H9 (cell line): Measurements from ENCODE around the gene ZFP37. TPM values are rescaled to one million over a fixed set of nuclear protein-coding genes. Genes with fewer than 3 reads are reported as not detected.

Experiments used
- DNase-seq: peaks from one replicate; pipeline ENCODE4 v3.0.0-alpha.2; 2017
- H2AFZ ChIP-seq: one replicate; pipeline ENCODE4 v1.6.1; 2013; ENCODE audit warnings: mild to moderate bottlenecking, low read length, control low read depth, moderate library complexity
- H2AK5ac ChIP-seq: 2 replicates; pipeline ENCODE4 v1.6.1; 2013; ENCODE audit warnings: low read length, control low read depth, mixed read lengths; ENCODE audit not compliant: insufficient read length
- H2BK120ac ChIP-seq: one replicate; pipeline ENCODE4 v1.6.1; 2013; ENCODE audit warnings: low read depth, mild to moderate bottlenecking, low read length, control low read depth, inconsistent platforms; ENCODE audit not compliant: poor library complexity, severe bottlenecking
- H2BK12ac ChIP-seq: 2 replicates; pipeline ENCODE4 v1.6.1; 2013; ENCODE audit warnings: low read length, control low read depth, mixed read lengths, low read depth; ENCODE audit not compliant: insufficient read length
- H2BK15ac ChIP-seq: 2 replicates; pipeline ENCODE4 v1.6.1; 2013; ENCODE audit warnings: low read depth, low read length, control low read depth
- H2BK20ac ChIP-seq: one replicate; pipeline ENCODE4 v1.6.1; 2013; ENCODE audit warnings: low read depth, mild to moderate bottlenecking, low read length, control low read depth, inconsistent platforms; ENCODE audit not compliant: poor library complexity, severe bottlenecking
- H2BK5ac ChIP-seq: 2 replicates; pipeline ENCODE4 v1.6.1; 2013; ENCODE audit warnings: low read length, control low read depth, mixed read lengths; ENCODE audit not compliant: insufficient read length
- H3K14ac ChIP-seq: 2 replicates; pipeline ENCODE4 v1.6.1; 2013; ENCODE audit warnings: low read length, control low read depth; ENCODE audit not compliant: insufficient read depth
- H3K18ac ChIP-seq: 2 replicates; pipeline ENCODE4 v1.6.1; 2013; ENCODE audit warnings: low read depth, mild to moderate bottlenecking, mixed read lengths, low read length, control low read depth; ENCODE audit not compliant: insufficient read length
- H3K23ac ChIP-seq: 2 replicates; pipeline ENCODE4 v1.6.1; 2013; ENCODE audit warnings: low read length, control low read depth, mixed read lengths, low read depth; ENCODE audit not compliant: insufficient read length
- H3K23me2 ChIP-seq: 2 replicates; pipeline ENCODE4 v1.6.1; 2013; ENCODE audit warnings: low read depth, mild to moderate bottlenecking, mixed read lengths, low read length, control low read depth; ENCODE audit not compliant: insufficient read length, poor library complexity, severe bottlenecking
- H3K27ac ChIP-seq: 2 replicates; pipeline ENCODE4 v1.5.1; 2013; ENCODE audit warnings: low read length, control low read depth, mixed read lengths, low read depth; ENCODE audit not compliant: insufficient read length
- H3K27me3 ChIP-seq: 2 replicates; pipeline ENCODE4 v1.6.1; 2013; ENCODE audit warnings: low read length, control low read depth, inconsistent platforms; ENCODE audit not compliant: insufficient read depth
- H3K4ac ChIP-seq: 2 replicates; pipeline ENCODE4 v1.6.1; 2013; ENCODE audit warnings: low read depth, mild to moderate bottlenecking, control low read depth, inconsistent platforms, low read length, moderate library complexity
- H3K4me1 ChIP-seq: 2 replicates; pipeline ENCODE4 v1.6.1; 2013; ENCODE audit warnings: low read length, control low read depth, inconsistent platforms; ENCODE audit not compliant: insufficient read depth
- H3K4me2 ChIP-seq: 2 replicates; pipeline ENCODE4 v1.6.1; 2013; ENCODE audit warnings: low read length, control low read depth, mixed read lengths; ENCODE audit not compliant: insufficient read length, insufficient read depth
- H3K56ac ChIP-seq: 2 replicates; pipeline ENCODE4 v1.6.1; 2013; ENCODE audit warnings: low read depth, mild to moderate bottlenecking, mixed read lengths, low read length, control low read depth; ENCODE audit not compliant: insufficient read length
- H3K79me1 ChIP-seq: 2 replicates; pipeline ENCODE4 v1.6.1; 2013; ENCODE audit warnings: low read depth, mild to moderate bottlenecking, moderate library complexity, low read length, control low read depth, inconsistent platforms; ENCODE audit not compliant: insufficient read depth, poor library complexity, severe bottlenecking
- H3K79me2 ChIP-seq: 2 replicates; pipeline ENCODE4 v1.6.1; 2013; ENCODE audit warnings: low read length, control low read depth, inconsistent platforms; ENCODE audit not compliant: insufficient read depth
- H3K9ac ChIP-seq: 2 replicates; pipeline ENCODE4 v1.6.1; 2013; ENCODE audit warnings: low read length, control low read depth, mixed read lengths; ENCODE audit not compliant: insufficient read length; ENCODE audit errors: extremely low read depth
- H3K9me3 ChIP-seq: one replicate; pipeline ENCODE4 v1.6.1; 2013; ENCODE audit warnings: low read depth, low read length, inconsistent platforms; ENCODE audit not compliant: control insufficient read depth
- H3T11ph ChIP-seq: one replicate; pipeline ENCODE4 v1.6.1; 2013; ENCODE audit warnings: mild to moderate bottlenecking, low read length, control low read depth, inconsistent platforms
- H4K20me1 ChIP-seq: one replicate; pipeline ENCODE4 v1.6.1; 2013; ENCODE audit not compliant: control insufficient read depth, insufficient read length, insufficient read depth
- H4K5ac ChIP-seq: 2 replicates; pipeline ENCODE4 v1.6.1; 2013; ENCODE audit warnings: low read depth, mild to moderate bottlenecking, mixed read lengths, low read length, control low read depth; ENCODE audit not compliant: insufficient read length
- H4K8ac ChIP-seq: replicated peaks from 2 replicates; pipeline ENCODE4 v1.6.1; 2013; ENCODE audit warnings: low read length, control low read depth, mixed read lengths, low read depth; ENCODE audit not compliant: insufficient read length
- H4K91ac ChIP-seq: 2 replicates; pipeline ENCODE4 v1.6.1; 2013; ENCODE audit warnings: low read depth, mild to moderate bottlenecking, moderate library complexity, mixed read lengths, low read length, control low read depth; ENCODE audit not compliant: insufficient read length
- H3K27ac Mint-ChIP-seq, 3 experiments: 2 replicates in 2 of 3; 3 replicates in 1 of 3; pipeline ENCODE4 v1.8.0; 2020 to 2021; ENCODE audit warnings: mixed read lengths in 3 of 3, mild to moderate bottlenecking in 1 of 3, moderate library complexity in 1 of 3
- H3K27me3 Mint-ChIP-seq: 2 replicates; pipeline ENCODE4 v1.8.0; 2021; ENCODE audit warnings: low read depth, mild to moderate bottlenecking, moderate library complexity, mixed read lengths
- H3K36me3 Mint-ChIP-seq, 3 experiments: 2 replicates in 2 of 3; 3 replicates in 1 of 3; pipeline ENCODE4 v1.8.0; 2020 to 2021; ENCODE audit warnings: low read depth in 3 of 3, mixed read lengths in 3 of 3; ENCODE audit not compliant: insufficient read depth in 1 of 3
- H3K4me1 Mint-ChIP-seq, 2 experiments: 2 replicates each; pipeline ENCODE4 v1.8.0; 2020; ENCODE audit warnings: mixed read lengths in 2 of 2
- H3K4me3 Mint-ChIP-seq, 2 experiments: 2 replicates in 1 of 2; 3 replicates in 1 of 2; pipeline ENCODE4 v1.8.0; 2020 to 2021; ENCODE audit warnings: mild to moderate bottlenecking in 2 of 2, mixed read lengths in 2 of 2, moderate library complexity in 1 of 2
- H3K9me3 Mint-ChIP-seq, 2 experiments: 2 replicates in 1 of 2; 3 replicates in 1 of 2; pipeline ENCODE4 v1.8.0; 2020; ENCODE audit warnings: mild to moderate bottlenecking in 2 of 2, mixed read lengths in 2 of 2, moderate library complexity in 1 of 2
- CTCF ChIP-seq: fragments of 200-600 bp; sonication (generic); conservative IDR thresholded peaks from 3 replicates; pipeline ENCODE4 v1.8.0; 2021; ENCODE audit warnings: antibody characterized with exemption, mild to moderate bottlenecking
- WGBS: extraction: QIAGEN DNeasy Blood & Tissue Kit; methylation state at CpG from one replicate; pipeline ENCODE4 v1.1.7; 2013; ENCODE audit warnings: missing lambda C conversion rate, low lambda C conversion rate, mixed read lengths; ENCODE audit not compliant: insufficient read length; ENCODE audit errors: extremely low coverage; 5-methylcytosine and 5-hydroxymethylcytosine counted together
- total RNA-seq: library from RNA; stranded (reverse); gene quantifications from 2 replicates; pipeline ENCODE4 v1.2.1, GENCODE V29; 2021

The ZFP37 gene
- total RNA-seq, 1 experiment from 2014 or later: 5.1 TPM

DNA sequence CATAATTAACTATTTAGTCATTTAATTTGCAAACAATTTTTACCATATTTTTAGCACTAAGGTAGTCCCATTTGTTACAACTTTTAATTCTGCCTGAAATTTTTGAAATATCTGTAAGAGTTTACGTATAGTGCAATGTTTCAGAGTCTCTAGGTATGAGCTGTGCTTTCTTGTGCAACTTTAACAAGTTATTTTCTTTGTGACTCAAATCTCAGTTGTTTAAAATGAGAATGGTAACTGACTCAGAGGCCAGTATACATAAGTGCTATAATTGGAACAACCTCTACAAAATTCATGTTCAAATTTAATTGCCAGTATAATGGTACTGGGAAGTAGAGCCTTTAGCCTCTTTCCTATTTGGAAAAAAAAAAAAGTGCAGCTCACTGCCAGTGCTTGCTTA is 30.3 kb downstream of the ZFP37 start:
- Histone ChIP-seq H3T11ph (no peak overlapping the region), H2AK5ac (no peak overlapping the region), H2BK15ac (no peak overlapping the region), H4K8ac (no peak overlapping the region), H3K56ac (no peak overlapping the region), H3K4ac (no peak overlapping the region), H2BK12ac (no peak overlapping the region), H3K27me3 (no peaks in the 10 kb centered on the region), H3K4me2 (no peak overlapping the region), H3K23me2 (no peaks in the 10 kb centered on the region), H4K91ac (no peak overlapping the region), H2BK5ac (no peak overlapping the region), H3K79me2 (no peaks in the 10 kb centered on the region), H4K5ac (no peak overlapping the region), H3K18ac (no peak overlapping the region), H3K4me1 (no peaks in the 10 kb centered on the region), H2BK20ac (no peak overlapping the region), H2BK120ac (no peak overlapping the region), H3K23ac (no peak overlapping the region), H3K9ac (no peak overlapping the region), H3K9me3 (peaks cover 34% of the 10 kb centered on the region), H2AFZ (no peak overlapping the region), H3K14ac (no peak overlapping the region), H3K79me1 (no peaks in the 10 kb centered on the region), H4K20me1 (no peaks in the 10 kb centered on the region), H3K27ac (no peak overlapping the region)
- no peak overlapping the region for H3K4me3 Mint-ChIP-seq
- WGBS: no CpG with 5 or more reads among the region's 1 CpG
- H3K27ac Mint-ChIP-seq: no peak overlapping the region
- TF ChIP-seq CTCF: no peak
- H3K4me1 Mint-ChIP-seq: no peaks in the 10 kb centered on the region
- DNase-seq: no peak
- H3K9me3 Mint-ChIP-seq: peaks cover 68 to 71% of the 10 kb centered on the region in 2 experiments
- peaks cover 6% of the 10 kb centered on the region for H3K27me3 Mint-ChIP-seq
- H3K36me3 Mint-ChIP-seq: peaks cover 0 to 5% (median under 1%) of the 10 kb centered on the region in 3 experiments; a peak in 2 of 7 replicates
